GM12878 (cell line): ENCODE measurements around the gene MARVELD3. TPM values are rescaled to one million over a fixed set of nuclear protein-coding genes. Genes with fewer than 3 reads are reported as not detected.

Experiments used
- ATAC-seq: fragments of 200-7000 bp; cut with Tn5 transposase; 3 replicates; pipeline ENCODE4 v1.9.1; 2020; ENCODE audit warnings: mild to moderate bottlenecking, moderate library complexity
- BruUV-seq: library from RNA; stranded (reverse); fragments of 400-500 nt; replicated peaks from 2 replicates; lab custom pipeline; 2021; lab: Mats Ljungman, UMichigan
- CTCF ChIA-PET: fragments of 300-600 bp; sonication (Branson Sonifier 250); formaldehyde crosslinking; extraction: SDS; loops from one replicate; lab custom pipeline; 2021; ENCODE audit warnings: inconsistent platforms; lab: Yijun Ruan, JAX
- POLR2A ChIA-PET: fragments of 350-600 bp; formaldehyde crosslinking; extraction: SDS; loops from one replicate; lab custom pipeline; 2021; ENCODE audit warnings: inconsistent platforms; lab: Charles Lee
- RAD21 ChIA-PET: fragments of 300-600 bp; sonication (Branson Sonifier 250); formaldehyde crosslinking; loops from one replicate; lab custom pipeline; 2023; ENCODE audit warnings: antibody characterized with exemption; ENCODE audit not compliant: unreplicated experiment; lab: Charles Lee
- SMC1A ChIA-PET: fragments of 300-600 bp; sonication (Branson Sonifier 250); formaldehyde crosslinking; loops from one replicate; lab custom pipeline; 2023; ENCODE audit not compliant: unreplicated experiment, uncharacterized antibody; lab: Charles Lee
- DNase-seq: peaks from one replicate; pipeline ENCODE4 v3.0.0-alpha.2; 2011; ENCODE audit warnings: low read depth, low spot score
- FAIRE-seq: peaks from 3 replicates; lab custom pipeline; 2011; peaks lifted over from hg19 to GRCh38; lab: Jason Lieb, UNC
- H2AFZ ChIP-seq: 2 replicates; pipeline ENCODE4 v1.6.0; 2011; ENCODE audit warnings: low read depth, low read length, control low read depth; ENCODE audit not compliant: control insufficient read depth
- H3K27ac ChIP-seq: 2 replicates; pipeline ENCODE4 v1.5.1; 2011; ENCODE audit warnings: control low read depth; ENCODE audit not compliant: control insufficient read depth, insufficient read depth
- H3K27me3 ChIP-seq, 2 experiments: replicated peaks in 1 of 2; 2 replicates each; pipeline versions ENCODE4 v1.6.0 to v1.6.1; 2011; ENCODE audit warnings: low read length in 1 of 2; ENCODE audit not compliant: control insufficient read depth in 2 of 2, insufficient read depth in 2 of 2
- H3K36me3 ChIP-seq, 2 experiments: 2 replicates each; pipeline ENCODE4 v1.5.1; 2011; ENCODE audit warnings: low read length in 1 of 2; ENCODE audit not compliant: control insufficient read depth in 2 of 2, insufficient read depth in 2 of 2
- H3K4me1 ChIP-seq: 2 replicates; pipeline ENCODE4 v1.6.1; 2011; ENCODE audit warnings: mild to moderate bottlenecking, low read length, moderate library complexity, mixed read lengths; ENCODE audit not compliant: control insufficient read depth, insufficient read depth
- H3K4me2 ChIP-seq: 2 replicates; pipeline ENCODE4 v1.6.0; 2011; ENCODE audit warnings: control low read depth; ENCODE audit not compliant: control insufficient read depth, insufficient read depth
- H3K4me3 ChIP-seq: fragments of 200-600 bp; sonication (generic); 2 replicates; pipeline ENCODE4 v1.5.1; 2016
- H3K79me2 ChIP-seq: 2 replicates; pipeline ENCODE4 v1.6.0; 2011; ENCODE audit warnings: low read length; ENCODE audit not compliant: control insufficient read depth, insufficient read depth
- H3K9ac ChIP-seq: 2 replicates; pipeline ENCODE4 v1.8.0; 2011; ENCODE audit warnings: low read length, control low read depth, mixed read lengths; ENCODE audit not compliant: control insufficient read depth, insufficient read depth
- H3K9me3 ChIP-seq: replicated peaks from 3 replicates; pipeline ENCODE4 v1.5.1; 2011; ENCODE audit warnings: mild to moderate bottlenecking, low read length; ENCODE audit not compliant: control insufficient read depth, insufficient read depth
- H4K20me1 ChIP-seq: 2 replicates; pipeline ENCODE4 v1.6.0; 2011; ENCODE audit not compliant: control insufficient read depth, insufficient read depth
- CBX3 ChIP-seq: fragments of 200-600 bp; sonication (generic); IDR thresholded peaks from 2 replicates; pipeline ENCODE4 v1.6.1; 2016; ENCODE audit warnings: low read depth, borderline replicate concordance
- IRF4 ChIP-seq: IDR thresholded peaks from 2 replicates; pipeline ENCODE4 v1.6.1; 2011; ENCODE audit warnings: low read depth, low read length
- JUND ChIP-seq: IDR thresholded peaks from 2 replicates; pipeline ENCODE4 v1.6.1; 2012; ENCODE audit warnings: low read depth, mild to moderate bottlenecking, low read length, improper control_type of control experiment, moderate library complexity
- PKNOX1 ChIP-seq: fragments of 450-650 bp; IDR thresholded peaks from 2 replicates; pipeline ENCODE4 v1.6.1; 2016; ENCODE audit warnings: mild to moderate bottlenecking
- SUPT20H ChIP-seq: IDR thresholded peaks from 2 replicates; pipeline ENCODE4 v1.6.1; 2011; ENCODE audit warnings: low read depth, mild to moderate bottlenecking, low read length, moderate library complexity, borderline replicate concordance; ENCODE audit not compliant: control insufficient read depth
- TAF1 ChIP-seq: IDR thresholded peaks from 2 replicates; pipeline ENCODE4 v1.6.1; 2011; ENCODE audit warnings: mild to moderate bottlenecking, low read depth, low read length, borderline replicate concordance
- TCF3 ChIP-seq: IDR thresholded peaks from 2 replicates; pipeline ENCODE4 v1.6.1; 2012; ENCODE audit warnings: low read depth, mild to moderate bottlenecking, low read length, borderline replicate concordance; ENCODE audit not compliant: insufficient read depth
- ZNF622 ChIP-seq: fragments of 450-650 bp; IDR thresholded peaks from 2 replicates; pipeline ENCODE4 v1.6.1; 2017; ENCODE audit warnings: mild to moderate bottlenecking, inconsistent platforms
- WGBS: methylation state at CpG from one replicate; pipeline ENCODE4 v1.1.6; 2016; ENCODE audit warnings: low lambda C conversion rate; ENCODE audit not compliant: insufficient replicate concordance, insufficient coverage; ENCODE audit errors: missing lambda C conversion rate; 5-methylcytosine and 5-hydroxymethylcytosine counted together
- in situ Hi-C: fragments of 300-500 bp; cut with MboI; formaldehyde crosslinking; loops from 9 replicates; pipeline ENCODE4 v1.14.3; 2018; ENCODE audit warnings: mixed read lengths
- intact Hi-C: fragments of 100-400 bp; cut with micrococcal nuclease; formaldehyde crosslinking; loops from one replicate; pipeline ENCODE4 v1.14.2; 2022; ENCODE audit not compliant: unreplicated experiment
- polyA plus RNA-seq, 11 experiments: library from polyadenylated mRNA; depleted of rRNA in 4 of 11; unstranded in 6 of 11; stranded (reverse) in 5 of 11; fragments of >200 nt; fragmentation: Nextera tagmentation in 4 of 11; fragmentation: Illumina TruSeq in 1 of 11; extraction: Ambion mirVana in 4 of 11; extraction: Trizol in 1 of 11; gene quantifications; 1 replicate in 1 of 11; 2 replicates in 10 of 11; pipeline versions ENCODE4 v1.2.1 to v1.2.3, GENCODE V29; 2011 to 2016; ENCODE audit warnings: inconsistent platforms in 2 of 11, missing spikeins in 2 of 11, low read depth in 1 of 11
- total RNA-seq, 4 experiments: library from RNA; depleted of rRNA in 3 of 4; stranded (reverse); fragments of >200 nt in 3 of 4; fragmentation: Illumina TruSeq in 1 of 4; extraction: Trizol in 1 of 4; gene quantifications; 2 replicates each; pipeline versions ENCODE4 v1.2.1 to v1.2.3, GENCODE V29; 2013 to 2021

Gene MARVELD3
- total and polyA plus RNA-seq, 10 of the 15 experiments (the other 5 are each of a cell fraction or from before 2014, with no cell fraction given), result 0.03 to 0.18 (median 0.09) TPM; not detected in 4

- ChIA-PET SMC1A (interaction anchor here (0.8 kb wide), 1 partner anchor 10 kb away, joined by 3 read pairs; no protein-coding TSS in a partner anchor), POLR2A (no interaction called here), CTCF (interaction anchor here (1.0 to 5.6 kb wide), 2 partner anchors 8 to 206 kb away, joined by 3 to 27 read pairs; no protein-coding TSS in a partner anchor), RAD21 (no interaction called here)
- Histone ChIP-seq H3K4me2 (no peak overlapping the region), H3K9ac (no peak overlapping the region), H4K20me1 (no peaks in the 10 kb centered on the region), H3K36me3 (no peaks in the 10 kb centered on the region), H3K4me1 (no peaks in the 10 kb centered on the region), H3K79me2 (no peaks in the 10 kb centered on the region), H3K27ac (no peak overlapping the region), H2AFZ (no peak overlapping the region), H3K27me3 (no peaks in the 10 kb centered on the region), H3K9me3 (no peaks in the 10 kb centered on the region), H3K4me3 (no peak overlapping the region)
- DNase-seq (no peak), ATAC-seq (no peak), FAIRE-seq (no peak)
- no TSS peak for BruUV-seq
- WGBS, result 23% methylated on average over 4 of the region's 4 CpGs
- TF ChIP-seq TAF1, result no peak
- no peak for TF ChIP-seq TCF3
- no peak for TF ChIP-seq IRF4
- no peak for TF ChIP-seq SUPT20H
- TF ChIP-seq ZNF622, result no peak
- no peak for TF ChIP-seq PKNOX1
- no peak for TF ChIP-seq JUND
- TF ChIP-seq CBX3, result no peak
- intact Hi-C loops (no loop called here), in situ Hi-C loops (no loop called here)
These were observed 7.6 kb upstream of the MARVELD3 start for GRCh38 chr16:71618429-71618828.
